GM21528 (cell line): ENCODE measurements around the gene DDX10.

ENCODE experiments used
- ATAC-seq: cut with Tn5 transposase; IDR thresholded peaks from one replicate; pipeline ENCODE4 v1.9.1; 2021; ENCODE audit warnings: mild to moderate bottlenecking, moderate library complexity; ENCODE audit not compliant: unreplicated experiment, low FRiP score

Gene DDX10

GRCh38 chr11:108961095-108961494, 296.2 kb downstream of the DDX10 start:
- ATAC-seq: no peak

GRCh38 chr11:108963118-108963517, 298.2 kb downstream of the DDX10 start:
- no peak for ATAC-seq

- ATAC-seq: no peak
These were observed 300.6 kb downstream of the DDX10 start for GRCh38 chr11:108965306-108966001.

GRCh38 chr11:108966206-108966605, 301.3 kb downstream of the DDX10 start:
- no peak for ATAC-seq

- no peak for ATAC-seq
These were observed 302.1 kb downstream of the DDX10 start for GRCh38 chr11:108966978-108967377.

- ATAC-seq: no peak
These were observed 302.7 kb downstream of the DDX10 start for GRCh38 chr11:108967571-108967970.

- ATAC-seq: no peak
These were observed 305.5 kb downstream of the DDX10 start for GRCh38 chr11:108970221-108970991.

- no peak for ATAC-seq
These were observed 308.7 kb downstream of the DDX10 start for GRCh38 chr11:108973402-108974162.

GRCh38 chr11:108975026-108975425, 310.2 kb downstream of the DDX10 start:
- no peak for ATAC-seq

- ATAC-seq: no peak
These were observed 310.8 kb downstream of the DDX10 start for GRCh38 chr11:108975641-108976071.

GRCh38 chr11:108983636-108984420, 319.0 kb downstream of the DDX10 start:
- ATAC-seq: no peak

- no peak for ATAC-seq
These were observed 319.7 kb downstream of the DDX10 start for GRCh38 chr11:108984523-108984922.

- ATAC-seq: no peak
These were observed 320.5 kb downstream of the DDX10 start for GRCh38 chr11:108985236-108985944.

- no peak for ATAC-seq
These were observed 321.0 kb downstream of the DDX10 start for GRCh38 chr11:108985945-108986279.
